ENCODE measurements around the gene RNF181. TPM values are rescaled to one million over a fixed set of nuclear protein-coding genes. Genes with fewer than 3 reads are reported as not detected.

RNF181 gene
- total and polyA plus RNA-seq, 2 of the 8 experiments (the other 6 are each of a cell fraction or from before 2014, with no cell fraction given) = 97.2 to 514 TPM

GRCh38 chr2:85601771-85602475 is 6.4 kb downstream of the RNF181 start:
- Histone ChIP-seq H3K4me3 (ENCODE audit: extremely low read depth in 1 of 4, insufficient read depth in 2 of 4, low read depth in 3 of 4, low read length in 4 of 4) (peak overlapping the region; percentile 62 to 89 (median 82)), H2AK5ac (ENCODE audit: low read depth, low read length) (peak overlapping the region; percentile 17; the same call in 1 of the 2 replicates), H2BK5ac (ENCODE audit: low read depth, low read length) (no peak overlapping the region), H3K9me3 (ENCODE audit: insufficient read depth in 2 of 2, low read depth in 1 of 2, low read length in 1 of 2) (no peaks in the 10 kb centered on the region), H2BK15ac (ENCODE audit: low read length) (no peak overlapping the region), H3K23me2 (ENCODE audit: low read depth, low read length) (peaks cover 12% of the 10 kb centered on the region), H3K4me1 (replicated peaks in 1 of 4; ENCODE audit: control insufficient read depth in 3 of 4, insufficient read depth in 4 of 4, low read length in 3 of 4) (peaks cover 0 to 5% (median 2%) of the 10 kb centered on the region in 4 experiments; a peak in 5 of 7 replicates), H3K79me1 (ENCODE audit: low read depth, low read length) (peaks cover 7% of the 10 kb centered on the region), H3K79me2 (ENCODE audit: control insufficient read depth in 1 of 2, insufficient read depth in 2 of 2, low read length in 2 of 2) (peaks cover 0 to 10% of the 10 kb centered on the region in 2 experiments; a peak in 1 of 4 replicates), H3K36me3 (ENCODE audit: control insufficient read depth in 2 of 4, insufficient read depth in 4 of 4, low read length in 3 of 4) (peaks cover 4 to 22% (median 6%) of the 10 kb centered on the region in 4 experiments; a peak in 5 of 8 replicates), H4K8ac (ENCODE audit: extremely low read depth, insufficient read depth, low read length) (peak overlapping the region; percentile 87), H3K9ac (replicated peaks in 1 of 4; ENCODE audit: extremely low read depth in 1 of 4, low read depth in 3 of 4, low read length in 3 of 4) (peak overlapping the region; percentile 48 to 65 (median 56)), H3K27me3 (replicated peaks in 1 of 4; ENCODE audit: control insufficient read depth in 3 of 4, extremely low read depth in 1 of 4, insufficient read depth in 3 of 4, low read length in 3 of 4) (no peaks in the 10 kb centered on the region), H3K4ac (replicated peaks; ENCODE audit: insufficient read length, low read depth, low read length) (no peak overlapping the region), H2AFZ (ENCODE audit: low read length) (peak overlapping the region; percentile 56; the same call in 1 of the 2 replicates), H3K18ac (ENCODE audit: extremely low read depth, low read length) (peak overlapping the region; percentile 36; the same call in 1 of the 2 replicates), H3K56ac (replicated peaks; ENCODE audit: insufficient read length, low read depth, low read length) (no peak overlapping the region), H3K23ac (ENCODE audit: insufficient read length) (no peak overlapping the region), H2BK12ac (ENCODE audit: low read depth, low read length) (no peak overlapping the region), H3K14ac (ENCODE audit: insufficient read length) (no peak overlapping the region), H4K91ac (replicated peaks; ENCODE audit: insufficient read length, low read length) (peak overlapping the region; percentile 56), H4K5ac (ENCODE audit: insufficient read length, low read depth, low read length) (peak overlapping the region; percentile 44), H4K20me1 (replicated peaks in 1 of 2; ENCODE audit: control insufficient read depth in 1 of 2, insufficient read depth in 2 of 2, low read length in 2 of 2) (peaks cover 0 to 11% of the 10 kb centered on the region in 2 experiments), H3K4me2 (ENCODE audit: insufficient read depth in 1 of 2, low read depth in 2 of 2, low read length in 2 of 2) (peak overlapping the region; percentile 71 to 89), H3K27ac (ENCODE audit: low read depth, low read length) (no peak overlapping the region), H2BK120ac (replicated peaks; ENCODE audit: low read depth, low read length) (no peak overlapping the region), H2BK20ac (ENCODE audit: low read length) (no peak overlapping the region)
- TF ChIP-seq EGR1 (IDR thresholded peaks at IDR 0.05; ENCODE audit: borderline replicate concordance, low read depth, low read length) (no peak), SAP30 (IDR thresholded peaks at IDR 0.05; ENCODE audit: insufficient read depth, insufficient replicate concordance, low read length) (peak; percentile 46), POLR2A (IDR thresholded peaks at IDR 0.05; ENCODE audit: control extremely low read depth in 1 of 2, low read depth in 2 of 2, low read length in 2 of 2) (peak in 1 of 2 experiments; percentile 12; a peak in 1 of 3 replicates), USF2 (IDR thresholded peaks at IDR 0.05; ENCODE audit: low read length) (peak; percentile 22; the same call in 1 of the 2 replicates)
- no peak for FAIRE-seq
- WGBS, 2 experiments (ENCODE audit: extremely low coverage in 1 of 2, insufficient coverage in 1 of 2, insufficient read length in 1 of 2, insufficient replicate concordance in 2 of 2, low coverage in 1 of 2, low lambda C conversion rate in 2 of 2, missing lambda C conversion rate in 1 of 2) = 16% methylated on average over 30 of the region's 36 CpGs; no CpG with 5 or more reads in 1 of the 2 experiments
- no peak for DNase-seq (ENCODE audit: low read depth in 1 of 2, low spot score in 2 of 2)
- ChIA-PET CTCF (ENCODE audit: partially characterized antibody) (interaction anchor here (1.1 kb wide), 2 partner anchors 8 to 180 kb away, joined by 4 read pairs; no protein-coding TSS in a partner anchor), POLR2A (ENCODE audit: partially characterized antibody) (interaction anchor here (0.8 to 7.9 kb wide), 10 partner anchors 9 to 61 kb away, joined by 3 to 95 read pairs (median 8); partner anchors contain the start of genes C2orf68, GGCX, MAT2A and USP39)

All from H1 (cell line).